GM18505 (cell line): ENCODE measurements around the gene CFAP70.
"Not testable (repeated sequence)": the region's sequence is repeated elsewhere in the genome, so short reads cannot be mapped to it uniquely, and the experiment has no call there.

Experiments used
- ATAC-seq: cut with Tn5 transposase; IDR thresholded peaks from one replicate; pipeline ENCODE4 v1.9.1; 2021; ENCODE audit not compliant: unreplicated experiment
- POLR2A ChIP-seq: IDR thresholded peaks from 4 replicates; pipeline ENCODE4 v1.6.1; 2011; ENCODE audit warnings: borderline replicate concordance; ENCODE audit not compliant: insufficient read depth, insufficient read length; ENCODE audit errors: extremely low read depth

The CFAP70 gene

GRCh38 chr10:73310475-73310874 lies 48.2 kb downstream of the CFAP70 start:
- ATAC-seq: no peak
- no peak for TF ChIP-seq POLR2A

GRCh38 chr10:73307203-73307800 lies 51.4 kb downstream of the CFAP70 start:
- TF ChIP-seq POLR2A: no peak
- ATAC-seq: no peak

GRCh38 chr10:73306171-73306708 lies 52.4 kb downstream of the CFAP70 start:
- TF ChIP-seq POLR2A: no peak
- ATAC-seq: no peak

GRCh38 chr10:73296946-73297345 lies 61.7 kb downstream of the CFAP70 start:
- TF ChIP-seq POLR2A: no peak
- no peak for ATAC-seq

- no peak for TF ChIP-seq POLR2A
- no peak for ATAC-seq
Observed at GRCh38 chr10:73293461-73293860, 65.2 kb downstream of the CFAP70 start.

- no peak for ATAC-seq
- no peak for TF ChIP-seq POLR2A
Observed at GRCh38 chr10:73289958-73290357, 68.7 kb downstream of the CFAP70 start.

GRCh38 chr10:73287441-73287840 lies 71.2 kb downstream of the CFAP70 start:
- no peak for TF ChIP-seq POLR2A
- no peak for ATAC-seq

GRCh38 chr10:73281097-73281496 lies 77.6 kb downstream of the CFAP70 start:
- TF ChIP-seq POLR2A: no peak
- ATAC-seq: no peak

GRCh38 chr10:73264423-73264822 lies 94.2 kb downstream of the CFAP70 start:
- no peak for TF ChIP-seq POLR2A
- ATAC-seq: no peak

GRCh38 chr10:73263693-73264347 lies 94.8 kb downstream of the CFAP70 start:
- TF ChIP-seq POLR2A: no peak
- ATAC-seq: no peak

GRCh38 chr10:73262880-73263555 lies 95.6 kb downstream of the CFAP70 start:
- ATAC-seq: no peak
- no peak for TF ChIP-seq POLR2A

GRCh38 chr10:73262105-73262730 lies 96.4 kb downstream of the CFAP70 start:
- TF ChIP-seq POLR2A: no peak
- ATAC-seq: no peak

- ATAC-seq: no peak
- no peak for TF ChIP-seq POLR2A
Observed at GRCh38 chr10:73261362-73261995, 97.2 kb downstream of the CFAP70 start.

GRCh38 chr10:73258612-73259011 lies 100.1 kb downstream of the CFAP70 start:
- not testable (repeated sequence) for ATAC-seq
